Endothelial cell of umbilical vein (primary cell): ENCODE results near the gene DNAH3. TPM values are rescaled to one million over a fixed set of nuclear protein-coding genes. Genes with fewer than 3 reads are reported as not detected.

Experiments used
- BruUV-seq: library from RNA; stranded (reverse); fragments of 400-500 nt; replicated peaks from 2 replicates; lab custom pipeline; 2021; lab: Mats Ljungman, UMichigan
- CTCF ChIA-PET: fragments of 300-600, 350-600 bp; sonication (Branson Sonifier 250); formaldehyde crosslinking; loops from one replicate; lab custom pipeline; 2021; ENCODE audit warnings: antibody characterized with exemption, inconsistent platforms; lab: Charles Lee
- POLR2A ChIA-PET: fragments of 300-600, 350-600 bp; sonication (Branson Sonifier 250); formaldehyde crosslinking; loops from one replicate; lab custom pipeline; 2021; ENCODE audit warnings: antibody characterized with exemption, inconsistent platforms; lab: Charles Lee
- DNase-seq: peaks from one replicate; pipeline ENCODE4 v3.0.0-alpha.2; 2011; ENCODE audit warnings: low read depth, low spot score
- FAIRE-seq: peaks from 2 replicates; lab custom pipeline; 2011; peaks lifted over from hg19 to GRCh38; lab: Jason Lieb, UNC
- H2AFZ ChIP-seq: 2 replicates; pipeline ENCODE4 v1.6.0; 2012; ENCODE audit warnings: low read depth, low read length, control low read depth, inconsistent platforms
- H3K27ac ChIP-seq: 2 replicates; pipeline ENCODE4 v1.5.1; 2011; ENCODE audit warnings: low read depth, mild to moderate bottlenecking, control low read depth, low read length, moderate library complexity; ENCODE audit not compliant: insufficient read depth
- H3K27me3 ChIP-seq, 2 experiments: 2 replicates each; pipeline versions ENCODE4 v1.6.0 to v1.6.1; 2011; ENCODE audit warnings: low read length in 2 of 2, mixed read lengths in 1 of 2; ENCODE audit not compliant: control insufficient read depth in 2 of 2, insufficient read depth in 2 of 2
- H3K36me3 ChIP-seq, 2 experiments: 2 replicates in 1 of 2; 3 replicates in 1 of 2; pipeline ENCODE4 v1.5.1; 2011; ENCODE audit warnings: low read length in 2 of 2, mild to moderate bottlenecking in 1 of 2, moderate library complexity in 1 of 2; ENCODE audit not compliant: control insufficient read depth in 2 of 2, insufficient read depth in 2 of 2; ENCODE audit errors: extremely low read depth in 1 of 2
- H3K4me1 ChIP-seq: 3 replicates; pipeline ENCODE4 v1.5.1; 2011; ENCODE audit warnings: mild to moderate bottlenecking, low read length; ENCODE audit not compliant: control insufficient read depth, insufficient read depth; ENCODE audit errors: extremely low read depth
- H3K4me2 ChIP-seq: 2 replicates; pipeline ENCODE4 v1.6.1; 2011; ENCODE audit warnings: low read length, control low read depth, mixed read lengths; ENCODE audit not compliant: insufficient read depth
- H3K4me3 ChIP-seq, 3 experiments: fragments of 200-600 bp in 1 of 3; sonication (generic), shearing (Covaris generic) in 1 of 3; replicated peaks in 1 of 3; 2 replicates each; pipeline ENCODE4 v1.5.1; 2011 to 2016; ENCODE audit warnings: control low read depth in 3 of 3, low read length in 3 of 3, mild to moderate bottlenecking in 2 of 3, inconsistent platforms in 1 of 3, low read depth in 1 of 3, moderate library complexity in 1 of 3; ENCODE audit not compliant: insufficient read depth in 1 of 3
- H3K79me2 ChIP-seq: 2 replicates; pipeline ENCODE4 v1.6.0; 2012; ENCODE audit warnings: low read length, inconsistent platforms; ENCODE audit not compliant: control insufficient read depth, insufficient read depth
- H3K9ac ChIP-seq: replicated peaks from 2 replicates; pipeline ENCODE3; 2011; ENCODE audit warnings: low read length, control low read depth; ENCODE audit not compliant: insufficient read depth; ENCODE audit errors: extremely low read depth
- H3K9me1 ChIP-seq: replicated peaks from 3 replicates; pipeline ENCODE4 v1.6.0; 2011; ENCODE audit warnings: mild to moderate bottlenecking, low read length; ENCODE audit not compliant: control insufficient read depth, insufficient read depth; ENCODE audit errors: extremely low read depth
- H3K9me3 ChIP-seq: replicated peaks from 2 replicates; pipeline ENCODE4 v1.5.1; 2012; ENCODE audit warnings: low read length, inconsistent platforms; ENCODE audit not compliant: control insufficient read depth, insufficient read depth
- H4K20me1 ChIP-seq: replicated peaks from 2 replicates; pipeline ENCODE3; 2011; ENCODE audit warnings: mild to moderate bottlenecking, low read length; ENCODE audit not compliant: control insufficient read depth, insufficient read depth; ENCODE audit errors: extremely low read depth
- CTCF ChIP-seq, 2 donors: IDR thresholded peaks; 1 replicate in 1 of 2; 2 replicates in 1 of 2; pipeline ENCODE4 v1.5.1; 2011; ENCODE audit warnings: low read length in 2 of 2, mild to moderate bottlenecking in 2 of 2, moderate library complexity in 2 of 2, control low read depth in 1 of 2, inconsistent platforms in 1 of 2, low read depth in 1 of 2; ENCODE audit not compliant: insufficient read depth in 1 of 2; ENCODE audit errors: extremely low read depth in 1 of 2
- EZH2 ChIP-seq: IDR thresholded peaks from 2 replicates; pipeline ENCODE4 v1.6.1; 2012; ENCODE audit warnings: borderline replicate concordance, low read depth, mild to moderate bottlenecking, moderate library complexity, low read length, inconsistent platforms; ENCODE audit not compliant: severe bottlenecking
- FOS ChIP-seq: IDR thresholded peaks from 2 replicates; pipeline ENCODE4 v1.6.1; 2011; ENCODE audit warnings: mild to moderate bottlenecking, low read length, moderate library complexity, borderline replicate concordance; ENCODE audit not compliant: insufficient read depth
- GATA2 ChIP-seq: IDR thresholded peaks from 2 replicates; pipeline ENCODE4 v1.7.0; 2011; ENCODE audit warnings: low read depth, mild to moderate bottlenecking, moderate library complexity, mixed read lengths, low read length; ENCODE audit not compliant: insufficient read length, insufficient read depth
- JUN ChIP-seq: IDR thresholded peaks from 2 replicates; pipeline ENCODE4 v1.6.1; 2011; ENCODE audit warnings: borderline replicate concordance, low read depth; ENCODE audit not compliant: insufficient read length, insufficient read depth
- MAX ChIP-seq: IDR thresholded peaks from 2 replicates; pipeline ENCODE4 v1.6.1; 2011; ENCODE audit not compliant: insufficient read depth, insufficient read length
- MYC ChIP-seq: IDR thresholded peaks from one replicate; pipeline ENCODE4 v1.6.1; 2011; ENCODE audit warnings: mild to moderate bottlenecking, low read depth, low read length
- POLR2A ChIP-seq: IDR thresholded peaks from 2 replicates; pipeline ENCODE4 v1.6.1; 2012; ENCODE audit warnings: low read depth, mild to moderate bottlenecking, control low read depth, low read length
- POLR2AphosphoS5 ChIP-seq: IDR thresholded peaks from 2 replicates; pipeline ENCODE4 v1.6.1; 2012; ENCODE audit warnings: low read depth, mild to moderate bottlenecking, control low read depth, low read length, moderate library complexity; ENCODE audit not compliant: insufficient read depth
- dilution Hi-C: fragments of 300-500 bp; cut with MboI; formaldehyde crosslinking; loops from one replicate; pipeline ENCODE4 v1.15.0; 2019; ENCODE audit warnings: low sequenced_read_pairs; ENCODE audit not compliant: extremely low pct_ligation_motif_present
- intact Hi-C: fragments of 100-400 bp; cut with micrococcal nuclease; formaldehyde crosslinking; loops from one replicate; pipeline ENCODE4 v1.10.0; 2022
- polyA plus RNA-seq, 4 experiments: library from polyadenylated mRNA; depleted of rRNA in 3 of 4; stranded (reverse) in 3 of 4; unstranded in 1 of 4; fragments of >200 nt; gene quantifications; 2 replicates each; pipeline versions ENCODE4 v1.2.1 to v1.2.3, GENCODE V29; 2011 to 2012; ENCODE audit warnings: missing spikeins in 1 of 4
- total RNA-seq: library from RNA; stranded (reverse); gene quantifications from 2 replicates; pipeline ENCODE4 v1.2.3, GENCODE V29; 2021

Gene DNAH3
- total and polyA plus RNA-seq, 2 donors (not counting 3 experiments of a cell fraction or from before 2014, with no cell fraction given), result not detected

GRCh38 chr16:21120976-21121520 is 29.6 kb downstream of the DNAH3 start:
- no peaks in the 10 kb centered on the region for H4K20me1 ChIP-seq
- intact Hi-C loops, result no loop called here

More at GRCh38 chr16:21120976-21121520, 29.6 kb downstream of the DNAH3 start:
- DNase-seq (no peak), FAIRE-seq (no peak)
- Histone ChIP-seq H3K27me3 (no peaks in the 10 kb centered on the region), H3K36me3 (no peaks in the 10 kb centered on the region), H2AFZ (no peak overlapping the region), H3K27ac (no peak overlapping the region), H3K9me3 (no peaks in the 10 kb centered on the region), H3K79me2 (no peaks in the 10 kb centered on the region), H3K4me1 (no peaks in the 10 kb centered on the region), H3K4me2 (no peak overlapping the region), H3K9me1 (no peaks in the 10 kb centered on the region), H3K4me3 (no peak overlapping the region), H3K9ac (no peak overlapping the region)
- POLR2A ChIA-PET, result no interaction called here
- dilution Hi-C loops, result no loop called here
- BruUV-seq, result no TSS peak
- CTCF ChIA-PET, result no interaction called here
- TF ChIP-seq CTCF (IDR thresholded peaks at IDR 0.05; ENCODE audit: extremely low read depth in 1 of 2, insufficient read depth in 1 of 2, low read depth in 1 of 2, low read length in 2 of 2), result no peak
- no peak for TF ChIP-seq MYC
- TF ChIP-seq FOS, result no peak
- TF ChIP-seq EZH2, result no peak
- no peak for TF ChIP-seq POLR2A
- TF ChIP-seq POLR2AphosphoS5, result no peak
- no peak for TF ChIP-seq JUN
- TF ChIP-seq GATA2, result no peak
- TF ChIP-seq MAX, result no peak
